HepG2 (cell line): Measurements from ENCODE around the gene TMEM171.

Experiments
- CBX2 ChIP-seq, 2 experiments: fragments of 200-600 bp in 1 of 2; sonication (generic); formaldehyde crosslinking in 1 of 2; IDR thresholded peaks; 2 replicates each; pipeline versions ENCODE4 v1.7.0 to v1.8.1; 2018 to 2022; ENCODE audit warnings: low read depth in 2 of 2, low read length in 1 of 2, mild to moderate bottlenecking in 1 of 2, missing genetic modification reagents in 1 of 2
- MAFK ChIP-seq, 2 experiments: IDR thresholded peaks in 1 of 2; conservative IDR thresholded peaks in 1 of 2; 2 replicates each; pipeline ENCODE4 v1.6.1; 2011; ENCODE audit warnings: improper control_type of control experiment in 2 of 2, low read length in 2 of 2
- TF ChIP-seq, protein P1 (sequence below): sonication (generic); formaldehyde crosslinking; IDR thresholded peaks from 2 replicates; pipeline ENCODE4 v1.5.0; 2020; ENCODE audit warnings: mild to moderate bottlenecking, missing genetic modification reagents, moderate library complexity

DNA sequence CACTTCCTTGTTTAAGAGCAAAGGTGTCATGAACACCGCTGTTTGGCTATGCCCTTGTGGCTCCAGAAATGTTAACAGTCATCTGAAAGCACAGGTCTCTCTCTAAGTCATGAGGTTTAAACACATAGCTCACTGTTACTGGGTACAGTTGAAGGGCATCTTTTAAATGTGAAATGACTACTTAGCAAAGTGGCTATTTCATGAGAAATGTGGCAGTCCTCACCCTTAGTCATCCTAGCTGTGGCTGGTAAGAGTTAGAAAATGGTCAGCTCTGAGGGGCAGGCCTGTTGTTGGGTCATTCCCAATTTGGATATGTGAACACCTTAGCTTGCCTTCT lies 24.2 kb upstream of the TMEM171 start:
- TF ChIP-seq CBX2 (IDR thresholded peaks at IDR 0.05; ENCODE audit: low read depth, low read length) (no peak), CBX2 (CRISPR knock-in tag; IDR thresholded peaks at IDR 0.05; ENCODE audit: low read depth) (no peak), MAFK (conservative IDR thresholded peaks at IDR 0.05 in 1 of 2, IDR thresholded peaks at IDR 0.05 in 1 of 2; ENCODE audit: low read length in 2 of 2) (no peak)
- TF ChIP-seq, protein P1, sequence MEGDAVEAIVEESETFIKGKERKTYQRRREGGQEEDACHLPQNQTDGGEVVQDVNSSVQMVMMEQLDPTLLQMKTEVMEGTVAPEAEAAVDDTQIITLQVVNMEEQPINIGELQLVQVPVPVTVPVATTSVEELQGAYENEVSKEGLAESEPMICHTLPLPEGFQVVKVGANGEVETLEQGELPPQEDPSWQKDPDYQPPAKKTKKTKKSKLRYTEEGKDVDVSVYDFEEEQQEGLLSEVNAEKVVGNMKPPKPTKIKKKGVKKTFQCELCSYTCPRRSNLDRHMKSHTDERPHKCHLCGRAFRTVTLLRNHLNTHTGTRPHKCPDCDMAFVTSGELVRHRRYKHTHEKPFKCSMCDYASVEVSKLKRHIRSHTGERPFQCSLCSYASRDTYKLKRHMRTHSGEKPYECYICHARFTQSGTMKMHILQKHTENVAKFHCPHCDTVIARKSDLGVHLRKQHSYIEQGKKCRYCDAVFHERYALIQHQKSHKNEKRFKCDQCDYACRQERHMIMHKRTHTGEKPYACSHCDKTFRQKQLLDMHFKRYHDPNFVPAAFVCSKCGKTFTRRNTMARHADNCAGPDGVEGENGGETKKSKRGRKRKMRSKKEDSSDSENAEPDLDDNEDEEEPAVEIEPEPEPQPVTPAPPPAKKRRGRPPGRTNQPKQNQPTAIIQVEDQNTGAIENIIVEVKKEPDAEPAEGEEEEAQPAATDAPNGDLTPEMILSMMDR (CRISPR knock-in tag): no peak
